Activated T-cell treated with anti-CD3 and anti-CD28 coated beads, Interleukin-2, amount 50 U/mL, for 1 hour (primary cell): ENCODE measurements around the gene ANKRA2.
A peak's percentile ranks its signal among the peaks of the same experiment; 100 is the strongest.
"Not testable (repeated sequence)": the region's sequence is repeated elsewhere in the genome, so short reads cannot be mapped to it uniquely, and the experiment has no call there.

Source experiments
- DNase-seq: peaks from one replicate; pipeline ENCODE4 v3.0.0-alpha.2; 2020

The ANKRA2 gene

DNA sequence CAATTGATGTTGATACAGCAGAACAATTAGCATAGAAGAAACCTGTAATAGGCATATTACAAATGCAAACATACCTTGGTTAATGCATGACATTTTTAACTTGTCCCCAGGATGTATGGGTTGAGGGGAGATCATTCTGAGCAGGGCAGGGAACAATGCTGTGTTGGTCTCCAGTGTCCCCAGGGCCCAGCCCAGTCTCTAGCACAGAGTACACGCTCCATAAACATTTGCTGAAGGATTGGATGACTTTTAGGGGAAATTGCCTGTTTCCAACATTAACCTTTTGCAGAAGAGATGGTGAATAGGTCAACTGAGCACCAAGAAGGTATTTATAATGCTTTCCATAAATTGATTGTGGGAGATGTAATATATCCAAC is 20.0 kb downstream of the ANKRA2 start:
- DNase-seq, result no peak

DNA sequence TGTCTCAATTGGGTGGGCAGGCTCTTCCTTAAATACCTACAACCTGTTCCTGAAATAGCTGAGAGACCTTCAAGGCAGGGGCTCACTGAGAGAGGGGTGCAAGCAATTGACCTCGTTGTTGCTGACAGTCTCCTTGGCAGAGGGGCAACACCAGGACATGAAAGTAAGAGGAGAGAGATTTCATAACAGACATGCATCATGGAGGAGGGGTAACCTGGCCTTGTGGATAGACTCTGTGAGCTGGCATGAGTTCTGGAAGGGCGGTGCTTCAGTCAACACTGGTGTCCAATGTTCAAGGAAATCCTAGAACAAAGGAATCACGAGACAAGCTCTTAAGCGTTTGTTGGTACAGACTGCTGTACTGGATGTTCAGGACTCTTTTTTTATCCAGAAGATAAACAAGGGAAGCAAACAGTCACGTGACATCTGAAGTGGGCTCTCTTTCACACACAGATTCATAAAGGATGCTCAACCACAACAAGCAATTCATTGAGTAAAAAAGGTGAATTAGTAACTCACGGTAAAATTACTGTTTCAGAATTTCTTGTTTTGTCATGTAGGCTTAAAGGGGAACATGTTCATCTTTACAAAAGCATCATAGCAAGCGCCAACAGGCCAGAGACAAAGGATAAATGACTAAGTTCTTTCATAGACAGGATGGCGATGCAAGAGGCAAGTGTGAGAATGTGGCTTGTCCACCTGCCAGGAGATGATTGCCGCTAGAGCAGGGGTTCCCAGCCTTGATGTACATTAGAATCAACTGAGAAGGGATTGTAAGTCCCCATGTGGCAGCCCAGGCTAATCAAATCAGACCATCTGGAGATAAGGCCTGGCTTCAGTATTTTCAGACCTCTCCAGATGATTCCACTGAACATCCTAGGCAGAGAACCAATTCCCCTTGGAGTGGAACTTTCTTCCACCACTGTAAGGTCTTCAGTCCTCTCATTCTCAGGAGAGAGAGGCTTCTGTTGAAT is 20.7 kb downstream of the ANKRA2 start:
- no peak for DNase-seq

DNA sequence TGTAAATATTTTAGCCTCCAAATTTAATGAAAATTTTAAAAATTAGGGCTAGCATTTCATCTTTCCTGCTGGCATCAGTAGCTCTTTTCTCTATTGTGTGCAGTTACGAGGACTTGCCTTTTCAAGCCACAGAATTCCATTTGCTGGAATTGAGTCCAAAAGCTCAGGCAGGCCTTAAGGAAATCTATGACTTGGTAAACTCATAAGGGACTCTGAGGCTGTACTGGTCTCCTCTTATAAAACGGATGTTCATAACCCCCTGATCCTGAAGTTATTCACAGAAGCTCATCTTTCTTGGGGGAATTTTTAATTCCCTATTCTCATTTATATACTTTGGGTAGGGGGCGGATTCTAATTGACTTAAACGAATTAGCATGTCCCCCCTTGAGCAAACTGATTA is 23.4 kb downstream of the ANKRA2 start:
- no peak for DNase-seq

DNA sequence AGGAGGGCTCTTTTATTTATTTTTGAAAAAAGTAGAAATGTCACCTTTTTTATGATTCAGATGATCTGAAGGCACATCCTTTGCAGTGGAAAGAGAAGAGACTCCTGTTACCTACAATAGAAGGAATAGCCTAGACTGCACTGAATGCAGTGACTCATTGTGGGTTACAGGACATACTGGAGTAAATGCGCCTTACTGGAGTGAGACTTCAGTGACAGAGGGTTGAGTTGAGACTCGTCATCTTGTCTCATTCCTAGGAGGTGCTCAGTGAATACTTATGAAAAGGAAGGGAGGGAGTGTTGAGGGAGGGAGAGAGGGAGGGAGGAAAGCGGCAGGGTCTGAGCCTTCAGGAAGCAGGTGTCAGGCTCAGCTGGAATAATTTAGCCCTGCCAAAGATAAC is 25.2 kb downstream of the ANKRA2 start:
- no peak for DNase-seq

DNA sequence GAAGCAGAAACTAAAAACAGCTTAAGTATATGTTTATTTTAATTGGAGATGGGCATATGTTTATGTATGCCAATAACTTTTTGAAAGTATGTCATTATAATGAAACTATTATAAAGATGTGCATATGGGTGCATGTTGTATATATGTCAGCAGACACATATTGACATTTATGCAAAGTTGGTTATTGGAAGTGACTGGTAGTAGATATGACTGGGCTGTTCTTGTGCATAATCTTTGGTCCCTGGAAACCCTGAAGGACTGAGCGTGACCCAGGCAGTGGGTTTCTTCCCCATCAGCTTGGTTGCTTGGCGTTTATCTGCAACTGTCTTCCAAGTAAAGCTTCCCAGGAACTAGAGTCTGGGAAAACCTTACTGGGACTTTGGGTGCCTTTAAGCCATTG is 25.7 kb downstream of the ANKRA2 start:
- DNase-seq, result no peak

DNA sequence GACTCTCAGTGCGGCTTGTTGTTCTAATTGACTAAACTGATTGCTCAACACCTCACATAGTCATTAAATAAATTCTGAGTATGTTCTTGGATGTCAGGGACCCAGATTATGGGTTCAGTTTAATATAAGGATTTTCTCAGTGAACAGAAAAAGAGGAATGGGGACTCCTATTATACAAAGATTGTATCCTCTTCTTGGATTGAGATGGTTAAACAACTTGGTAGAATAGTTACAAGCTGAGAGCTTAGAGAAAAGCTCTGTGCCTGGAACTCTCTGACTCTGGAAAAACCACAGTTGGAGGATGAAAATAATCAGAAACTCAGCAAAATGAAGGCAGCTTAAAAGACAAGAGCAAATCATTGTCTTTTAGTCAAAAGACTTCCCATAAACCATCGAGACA is 30.5 kb downstream of the ANKRA2 start:
- no peak for DNase-seq

DNA sequence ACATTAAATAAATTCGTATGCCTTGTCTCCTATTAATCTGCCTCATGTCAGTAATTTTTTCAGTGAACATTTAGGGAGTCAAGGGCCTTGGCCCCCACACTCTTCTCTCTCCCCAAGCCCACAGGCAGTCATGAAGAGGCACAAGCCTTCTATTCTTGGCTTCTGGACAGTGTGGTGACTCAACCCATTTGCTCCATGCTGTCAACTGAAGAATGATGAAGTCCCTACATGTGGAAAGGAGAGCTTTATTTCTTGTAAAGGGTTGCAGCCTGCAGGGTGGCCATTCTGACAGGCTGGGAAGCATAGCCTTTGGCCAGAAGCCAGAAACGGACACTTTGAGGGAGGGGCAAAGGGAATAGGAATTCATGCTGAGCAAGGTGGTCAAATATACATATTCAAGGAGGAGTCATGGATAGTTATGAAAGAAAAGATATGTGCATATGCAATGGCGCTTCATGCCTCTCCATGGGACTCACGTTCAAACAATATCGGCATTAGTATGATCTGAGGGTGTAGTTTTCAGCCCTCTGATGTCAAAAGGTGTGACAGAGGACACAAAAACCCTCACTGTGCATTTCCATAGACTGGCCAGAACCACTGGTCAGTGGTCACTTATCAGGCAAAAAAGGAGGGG is 31.3 kb downstream of the ANKRA2 start:
- no peak for DNase-seq

DNA sequence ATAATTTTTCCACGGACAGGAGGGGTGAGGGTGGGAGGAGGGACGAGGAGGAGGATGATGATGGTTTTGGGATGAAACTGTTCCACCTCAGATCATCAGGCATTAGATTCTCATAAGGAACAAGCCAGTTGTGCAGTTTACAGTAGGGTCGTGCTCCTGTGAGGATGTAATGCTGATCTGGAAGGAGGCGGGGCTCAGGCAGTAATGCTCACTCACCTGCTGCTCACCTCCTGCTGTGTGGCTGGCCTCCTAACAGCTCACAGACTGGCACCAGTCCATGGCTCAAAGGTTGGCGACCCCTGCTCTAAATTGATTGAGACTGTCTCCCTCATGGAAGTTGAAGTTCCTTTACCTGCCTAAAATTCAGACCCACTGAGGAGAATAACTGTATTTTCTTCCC is 33.2 kb downstream of the ANKRA2 start:
- no peak for DNase-seq

DNA sequence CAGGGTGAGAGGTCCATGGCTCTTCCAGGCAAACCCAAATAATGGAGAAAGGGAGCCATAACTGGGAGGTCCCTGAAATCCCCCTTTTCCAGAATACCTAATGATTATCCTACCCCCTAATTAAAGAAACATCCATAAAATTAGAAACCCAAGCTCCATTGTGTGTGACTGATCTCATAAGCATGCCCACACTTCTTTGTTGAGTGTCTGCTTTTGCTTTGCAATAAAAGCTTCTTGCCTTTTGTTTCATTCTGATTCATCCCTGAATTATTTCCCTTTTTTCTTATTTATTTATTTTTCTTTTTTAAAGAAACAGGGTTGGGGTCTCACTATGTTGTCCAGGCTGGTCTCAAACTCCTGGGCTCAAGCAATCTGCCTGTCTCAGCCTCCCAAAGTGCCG is 34.1 kb downstream of the ANKRA2 start:
- DNase-seq, result no peak

DNA sequence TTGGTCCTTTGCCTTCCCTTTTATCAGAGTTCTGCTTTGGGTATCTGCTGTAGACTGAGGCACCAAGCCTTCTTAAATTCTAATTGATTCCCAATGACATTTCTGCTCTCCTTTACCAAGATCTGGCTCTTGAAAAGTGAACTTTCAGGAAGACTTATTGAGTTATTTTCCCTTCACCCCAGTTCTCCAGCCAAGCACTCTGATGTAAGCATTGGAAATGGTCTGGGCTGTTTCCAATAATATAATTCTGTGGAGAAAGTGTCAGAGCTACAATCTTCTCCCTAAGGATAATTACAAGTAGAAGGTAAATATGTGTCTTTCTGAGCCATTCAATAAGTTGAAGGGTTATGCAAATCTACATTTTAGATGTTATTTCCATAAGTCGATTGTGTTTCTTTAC is 36.4 kb downstream of the ANKRA2 start:
- DNase-seq, result no peak

DNA sequence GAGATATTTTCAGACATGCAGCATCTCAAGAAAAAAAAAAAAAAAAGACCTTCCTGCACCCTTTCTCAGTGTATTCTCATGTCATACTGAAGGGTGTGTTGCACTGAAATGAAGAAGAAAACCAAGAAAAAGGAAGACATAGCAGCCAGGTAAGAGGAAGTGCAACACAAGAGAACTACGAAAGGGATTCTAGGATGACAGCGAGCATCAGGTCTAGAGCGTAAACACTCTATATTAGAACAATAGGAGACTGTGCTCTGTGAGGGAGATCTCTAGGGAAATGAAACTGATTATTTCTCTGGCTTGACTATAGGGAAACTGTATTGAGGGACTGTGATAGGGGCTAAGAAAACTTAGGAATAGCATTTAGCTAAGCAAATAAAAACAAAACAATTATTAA is 37.2 kb downstream of the ANKRA2 start:
- no peak for DNase-seq

DNA sequence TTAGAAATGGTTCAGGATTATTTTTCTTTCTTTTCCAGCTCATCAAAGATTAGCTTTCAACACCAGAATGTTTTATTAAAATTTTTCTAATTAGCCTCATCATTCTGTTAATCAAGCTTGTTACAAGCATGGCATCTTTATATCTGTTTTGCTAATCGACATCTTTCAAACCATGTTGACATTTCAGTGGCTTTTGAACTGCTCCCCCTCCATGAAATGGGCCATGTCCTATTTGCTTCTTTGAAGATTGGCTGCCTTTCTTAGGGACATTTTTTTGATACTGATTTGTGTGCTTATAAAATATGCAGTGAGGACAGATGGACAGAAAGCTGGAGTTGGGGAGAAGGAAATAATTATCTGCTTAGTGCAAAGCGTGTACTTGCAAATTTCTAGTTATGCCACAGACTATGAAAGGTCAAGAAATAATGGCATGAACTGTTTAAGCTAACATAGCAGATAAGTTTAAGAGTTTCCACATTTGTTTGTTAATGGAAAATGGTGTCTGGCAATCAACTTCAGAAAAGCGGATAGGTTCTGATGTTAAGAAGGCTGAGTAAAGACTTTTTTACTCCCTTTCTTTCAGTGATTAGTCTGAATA is 39.7 kb downstream of the ANKRA2 start:
- no peak for DNase-seq

DNA sequence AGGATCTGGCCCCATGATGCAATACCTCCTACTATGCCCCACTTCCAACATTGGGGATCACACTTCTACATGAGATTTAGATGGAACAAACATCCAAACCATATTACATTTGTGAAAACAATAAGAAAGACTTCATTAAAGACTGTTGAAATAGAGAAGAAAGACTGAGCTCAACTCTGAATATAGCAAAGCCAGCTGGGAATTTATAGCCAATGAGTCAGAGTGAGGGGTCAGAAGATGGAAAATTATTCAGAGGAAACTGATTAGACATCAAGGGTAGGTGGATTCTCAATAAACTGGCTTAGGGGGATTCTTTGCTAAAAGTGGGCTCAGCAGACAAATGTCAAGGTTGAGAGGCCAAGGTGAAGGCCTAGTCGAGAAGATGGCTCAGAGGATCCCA is 41.6 kb downstream of the ANKRA2 start:
- DNase-seq, result no peak

DNA sequence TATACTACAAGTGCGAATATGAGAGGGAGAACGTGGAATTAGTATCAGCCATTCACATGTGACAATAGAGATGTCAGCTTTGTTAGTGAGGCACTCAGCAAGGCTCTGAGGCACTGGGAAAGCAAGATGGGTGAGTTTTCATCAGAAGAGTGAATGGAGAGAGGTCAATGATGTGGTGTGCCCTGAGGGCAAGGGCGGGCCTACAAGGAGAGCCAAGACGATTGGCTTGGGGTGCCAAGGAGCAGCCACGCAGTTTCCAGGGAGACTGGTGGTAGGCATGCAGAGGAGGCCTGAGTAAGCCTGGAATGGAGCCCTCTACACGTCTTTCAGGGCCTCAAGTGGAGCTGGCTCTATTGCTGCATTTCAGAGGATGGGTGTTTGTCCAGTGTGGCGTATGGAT is 42.5 kb downstream of the ANKRA2 start:
- no peak for DNase-seq

DNA sequence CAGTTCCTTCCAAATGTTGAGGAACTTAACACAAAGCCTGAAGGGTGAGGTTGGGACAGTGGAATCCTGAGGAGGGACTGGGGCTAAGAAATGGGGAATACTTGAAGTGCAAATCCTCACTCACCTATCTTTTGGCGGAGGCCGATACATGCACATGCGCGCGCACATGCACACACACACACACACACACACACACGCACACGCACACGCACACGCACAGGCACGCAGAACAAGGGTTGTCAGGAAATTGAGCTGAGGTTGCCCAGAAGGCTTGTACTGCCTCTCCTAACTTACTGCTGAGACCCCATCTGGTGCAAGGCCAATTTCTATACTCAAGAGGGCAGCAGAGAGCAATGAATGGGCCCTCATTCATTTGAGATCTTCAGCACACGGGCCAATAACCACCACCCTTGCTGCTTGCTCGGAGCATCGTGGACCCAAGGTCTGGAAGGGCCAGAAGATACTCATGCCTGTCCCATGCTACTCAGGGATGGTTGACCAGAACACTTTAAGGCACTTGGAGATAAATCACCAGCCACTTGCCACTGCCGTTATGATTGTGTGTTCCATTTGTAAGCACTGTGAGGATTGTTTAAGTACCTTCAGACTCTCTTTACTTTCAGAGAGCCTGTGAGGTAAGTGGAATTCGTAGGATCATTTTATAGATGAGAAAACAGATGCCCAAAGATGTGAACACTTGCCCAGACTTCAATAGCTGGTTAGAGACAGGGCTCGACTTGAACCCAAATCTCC is 45.7 kb downstream of the ANKRA2 start:
- DNase-seq, result peak; percentile 58

DNA sequence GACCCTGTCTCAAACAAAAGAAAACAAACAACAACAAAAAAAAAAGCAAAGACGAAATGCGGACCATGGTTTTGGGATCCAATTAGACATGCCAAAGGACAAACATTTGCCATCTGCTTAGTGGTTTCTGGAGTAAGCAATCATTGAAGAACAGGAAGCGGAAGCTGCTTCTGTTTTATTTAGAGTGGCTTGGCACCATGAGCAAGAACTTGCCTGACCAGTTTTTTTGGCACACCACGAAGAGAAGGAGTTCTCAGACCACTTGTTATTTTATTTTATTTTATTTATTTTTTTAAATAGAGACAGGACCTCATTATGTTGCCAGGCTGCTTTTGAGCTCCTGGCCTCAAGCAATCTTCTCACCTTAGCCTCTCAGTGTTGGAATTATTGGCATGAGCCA is 50.2 kb downstream of the ANKRA2 start:
- no peak for DNase-seq

DNA sequence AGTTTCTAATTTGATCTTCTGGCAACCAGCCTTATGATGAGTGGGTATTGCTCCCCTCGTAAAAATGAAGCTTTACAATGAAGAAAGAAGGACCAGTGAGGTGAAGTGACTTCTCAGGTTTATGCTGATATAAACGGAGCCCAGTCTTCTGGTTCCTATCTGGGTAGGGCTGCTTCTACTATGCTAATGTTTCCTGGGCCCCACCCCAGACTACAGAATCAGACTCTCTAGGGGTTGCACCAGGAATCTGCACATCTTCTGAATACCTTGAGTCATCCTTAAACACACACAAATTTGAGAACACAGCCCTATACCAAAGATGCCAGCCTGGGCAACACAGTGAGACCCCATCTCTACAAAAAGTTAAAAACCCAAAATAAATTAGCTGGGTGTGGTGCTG is 51.0 kb downstream of the ANKRA2 start:
- no peak for DNase-seq

DNA sequence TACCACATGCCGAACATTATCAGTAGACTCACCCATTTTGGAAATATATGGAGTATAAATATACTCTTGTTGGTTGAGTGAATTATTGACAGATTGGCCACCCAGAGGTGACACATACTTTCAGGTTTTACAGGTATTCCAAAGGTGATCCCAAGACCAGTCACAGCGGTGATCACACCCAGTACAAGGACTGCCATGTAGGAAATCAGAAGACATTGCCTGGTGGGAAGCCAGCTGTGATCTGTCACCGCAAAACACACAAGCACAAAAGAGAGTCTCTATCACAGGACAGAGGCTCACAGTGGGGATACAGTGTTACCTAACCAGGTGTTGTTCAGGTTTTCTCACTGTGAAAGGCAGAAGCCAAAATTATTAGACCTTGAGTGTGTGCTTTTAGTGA is 51.4 kb downstream of the ANKRA2 start:
- no peak for DNase-seq

DNA sequence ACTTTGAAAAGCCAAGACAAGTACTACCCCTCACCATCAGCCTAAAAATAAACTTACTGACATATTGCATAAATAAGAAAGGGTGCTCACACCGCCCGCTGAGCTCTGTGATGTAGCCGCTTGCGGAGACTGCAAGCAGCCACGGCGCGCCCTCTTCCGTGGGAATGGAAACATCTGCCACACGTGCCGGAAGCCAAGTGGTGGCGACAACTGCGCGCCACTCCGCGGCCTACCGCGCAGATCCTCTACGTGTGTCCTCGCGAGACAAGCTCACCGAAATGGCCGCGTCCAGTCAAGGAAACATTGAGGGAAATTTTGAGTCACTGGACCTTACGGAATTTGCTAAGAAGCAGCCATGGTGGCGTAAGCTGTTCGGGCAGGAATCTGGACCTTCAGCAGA is 56.9 kb downstream of the ANKRA2 start:
- DNase-seq, result not testable (repeated sequence)

DNA sequence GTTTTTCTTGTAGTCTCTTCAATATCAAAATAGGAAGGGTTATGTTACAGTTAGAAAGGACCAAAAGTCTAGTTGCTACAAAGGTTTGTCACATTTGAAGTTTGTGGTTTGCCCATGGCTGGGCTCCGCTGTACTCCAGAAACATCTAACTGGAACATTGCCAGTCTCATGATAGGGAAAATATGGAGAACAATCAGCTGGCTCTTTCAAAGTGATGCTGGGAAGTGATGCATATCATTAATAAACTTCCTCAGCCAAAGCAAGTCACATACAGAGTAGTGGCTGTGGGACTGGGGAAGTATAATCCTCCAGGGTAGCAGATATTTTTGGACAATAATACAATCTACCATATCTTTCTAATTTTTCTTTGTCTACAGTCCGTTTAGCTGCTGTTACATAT is 58.4 kb downstream of the ANKRA2 start:
- DNase-seq, result no peak

DNA sequence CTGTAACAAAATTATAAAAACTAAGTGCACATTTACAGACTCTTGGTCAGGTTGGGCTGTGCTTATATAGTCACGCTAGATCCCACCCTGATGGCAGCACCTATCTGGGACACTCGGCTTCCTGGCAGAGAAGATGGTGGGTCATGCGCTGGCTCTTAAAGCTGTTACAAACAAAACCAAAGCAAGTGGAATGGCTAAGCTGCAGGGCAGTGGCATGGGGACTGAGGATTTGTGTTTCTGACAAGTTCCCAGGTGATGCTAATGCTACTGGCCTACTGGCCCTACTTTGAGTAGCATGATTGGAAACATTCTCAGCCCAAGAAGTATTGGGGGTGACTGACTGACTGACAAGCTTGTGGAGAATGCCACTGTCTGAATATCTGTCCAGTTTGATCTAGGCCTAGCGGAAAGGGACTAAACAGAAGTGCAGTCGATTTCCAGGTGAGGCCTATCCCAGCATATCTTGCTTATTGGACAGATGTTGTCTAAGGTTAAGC is 58.9 kb downstream of the ANKRA2 start:
- no peak for DNase-seq
